Type B pancreatic cell (in vitro differentiated cells): ENCODE data around the gene MYH1. TPM values are rescaled to one million over a fixed set of nuclear protein-coding genes. Genes with fewer than 3 reads are reported as not detected.

Experiments used
- DNase-seq: peaks from one replicate; pipeline ENCODE4 v3.0.0; 2021; ENCODE audit warnings: mixed read lengths; ENCODE audit not compliant: unreplicated experiment; ENCODE audit errors: extremely low spot score
- H3K27ac Mint-ChIP-seq: 2 replicates; pipeline ENCODE4 v1.8.0; 2021; ENCODE audit warnings: mild to moderate bottlenecking, mixed read lengths
- H3K27me3 Mint-ChIP-seq: 2 replicates; pipeline ENCODE4 v1.8.0; 2021; ENCODE audit warnings: mixed read lengths
- H3K36me3 Mint-ChIP-seq: 2 replicates; pipeline ENCODE4 v1.8.0; 2021; ENCODE audit warnings: mixed read lengths
- H3K4me1 Mint-ChIP-seq: one replicate; pipeline ENCODE4 v1.8.0; 2021; ENCODE audit warnings: mixed read lengths; ENCODE audit not compliant: unreplicated experiment
- H3K4me3 Mint-ChIP-seq: 2 replicates; pipeline ENCODE4 v1.8.0; 2021; ENCODE audit warnings: mild to moderate bottlenecking, mixed read lengths
- H3K9me3 Mint-ChIP-seq: 2 replicates; pipeline ENCODE4 v1.8.0; 2021; ENCODE audit warnings: mixed read lengths
- long read RNA-seq: library from polyadenylated mRNA; unstranded; transcript quantifications from one replicate; pipeline ENCODE4 v2.0.0, GENCODE V29; 2020
- total RNA-seq: library from RNA; stranded (reverse); gene quantifications from 2 replicates; pipeline ENCODE4 v1.2.1, GENCODE V29; 2021; ENCODE audit warnings: low replicate concordance
- TF ChIP-seq, protein P1 (sequence below): fragments of 200-600 bp; sonication (generic); conservative IDR thresholded peaks from 2 replicates; pipeline ENCODE4 v1.5.0; 2021; ENCODE audit warnings: antibody characterized with exemption, mild to moderate bottlenecking

The MYH1 gene
- not detected in 2 replicates for total RNA-seq
- long read RNA-seq = 0 reads

DNA sequence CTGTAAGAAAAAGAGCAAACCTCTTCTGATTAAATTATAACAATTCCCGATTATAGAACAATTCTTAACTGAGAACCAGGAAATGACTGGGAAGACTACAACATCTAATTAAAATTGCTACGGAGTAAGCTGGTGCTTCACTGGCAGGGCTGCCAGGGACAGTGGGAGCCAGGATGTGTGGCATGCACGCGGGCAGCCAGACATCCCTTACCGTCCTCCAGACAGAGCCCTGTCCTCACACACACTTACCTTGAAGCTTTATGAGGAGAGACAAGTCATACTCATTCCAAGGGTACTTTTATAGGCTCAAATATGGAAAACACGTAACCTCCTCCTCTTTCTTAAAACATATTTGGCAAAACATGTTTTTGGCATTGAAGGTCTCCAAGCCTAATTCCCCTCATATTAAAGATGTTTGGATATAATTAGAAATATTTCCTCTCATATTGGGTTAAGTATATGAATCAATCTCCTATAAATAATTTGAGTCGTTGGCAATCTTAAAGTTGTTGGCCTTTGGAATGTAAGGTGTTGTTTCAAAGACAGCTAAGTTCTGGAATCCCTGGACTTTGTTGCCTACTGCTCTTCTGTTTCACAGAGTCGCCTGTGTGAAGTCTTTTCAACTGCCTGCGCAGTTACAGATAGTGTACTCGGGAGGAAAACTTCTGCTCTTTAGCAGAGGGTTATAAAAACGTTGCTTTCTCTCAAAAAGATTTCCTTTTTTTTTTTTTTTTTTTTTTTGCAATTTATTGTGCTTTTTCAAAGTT, at the start of gene MYH1:
TSS of gene MYH1 (minus strand) at position 272 of the 767 bp plus-strand sequence. CDS start 1,900 bp downstream, outside the sequence.
- TF ChIP-seq, protein P1, sequence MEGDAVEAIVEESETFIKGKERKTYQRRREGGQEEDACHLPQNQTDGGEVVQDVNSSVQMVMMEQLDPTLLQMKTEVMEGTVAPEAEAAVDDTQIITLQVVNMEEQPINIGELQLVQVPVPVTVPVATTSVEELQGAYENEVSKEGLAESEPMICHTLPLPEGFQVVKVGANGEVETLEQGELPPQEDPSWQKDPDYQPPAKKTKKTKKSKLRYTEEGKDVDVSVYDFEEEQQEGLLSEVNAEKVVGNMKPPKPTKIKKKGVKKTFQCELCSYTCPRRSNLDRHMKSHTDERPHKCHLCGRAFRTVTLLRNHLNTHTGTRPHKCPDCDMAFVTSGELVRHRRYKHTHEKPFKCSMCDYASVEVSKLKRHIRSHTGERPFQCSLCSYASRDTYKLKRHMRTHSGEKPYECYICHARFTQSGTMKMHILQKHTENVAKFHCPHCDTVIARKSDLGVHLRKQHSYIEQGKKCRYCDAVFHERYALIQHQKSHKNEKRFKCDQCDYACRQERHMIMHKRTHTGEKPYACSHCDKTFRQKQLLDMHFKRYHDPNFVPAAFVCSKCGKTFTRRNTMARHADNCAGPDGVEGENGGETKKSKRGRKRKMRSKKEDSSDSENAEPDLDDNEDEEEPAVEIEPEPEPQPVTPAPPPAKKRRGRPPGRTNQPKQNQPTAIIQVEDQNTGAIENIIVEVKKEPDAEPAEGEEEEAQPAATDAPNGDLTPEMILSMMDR = no peak
- Mint-ChIP-seq H3K27ac (no peak within 1 kb of the TSS), H3K4me3 (no peak within 1 kb of the TSS), H3K9me3 (no peaks in the 10 kb centered on the region), H3K36me3 (no peaks in the 10 kb centered on the region), H3K27me3 (peaks cover 15% of the 10 kb centered on the region), H3K4me1 (no peaks in the 10 kb centered on the region)
- DNase-seq = no peak

DNA sequence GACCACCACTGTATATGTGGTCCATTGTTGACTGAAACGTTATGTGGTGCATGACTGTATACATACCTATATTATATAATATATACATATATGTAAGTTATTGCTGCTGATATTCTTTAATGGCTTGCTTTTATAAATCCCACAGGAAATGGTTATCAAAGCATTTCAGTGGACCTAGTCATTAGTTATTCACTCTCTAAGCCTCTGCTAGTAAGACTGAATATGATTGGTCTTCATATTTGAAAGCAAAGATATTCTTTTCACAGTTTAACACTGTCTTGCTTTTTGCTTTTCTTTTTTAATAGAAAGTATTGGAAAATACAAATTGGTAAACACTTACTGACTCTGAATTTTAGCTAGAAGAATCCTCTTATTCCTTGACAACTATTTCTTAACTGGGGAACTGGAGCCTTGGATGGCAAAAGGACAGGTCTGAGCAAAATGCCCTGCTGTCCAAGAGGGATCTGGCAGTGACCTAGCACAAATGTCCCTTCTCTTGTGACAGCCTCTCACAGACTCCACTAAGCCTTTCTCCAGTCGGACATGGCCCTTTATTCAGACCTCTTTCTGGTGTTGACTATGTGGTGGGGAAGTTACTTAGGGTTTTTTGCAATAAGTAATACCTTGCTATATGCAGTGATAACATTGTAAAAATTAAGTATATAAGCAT, 45.8 kb upstream of the MYH1 start:
- no peaks in the 10 kb centered on the region for H3K4me1 Mint-ChIP-seq
- H3K9me3 Mint-ChIP-seq = no peaks in the 10 kb centered on the region
- TF ChIP-seq, protein P1 = no peak
- peaks cover 3% of the 10 kb centered on the region for H3K27me3 Mint-ChIP-seq
- no peak for DNase-seq
- H3K27ac Mint-ChIP-seq = no peak overlapping the region
- no peak overlapping the region for H3K4me3 Mint-ChIP-seq
- H3K36me3 Mint-ChIP-seq = no peaks in the 10 kb centered on the region

DNA sequence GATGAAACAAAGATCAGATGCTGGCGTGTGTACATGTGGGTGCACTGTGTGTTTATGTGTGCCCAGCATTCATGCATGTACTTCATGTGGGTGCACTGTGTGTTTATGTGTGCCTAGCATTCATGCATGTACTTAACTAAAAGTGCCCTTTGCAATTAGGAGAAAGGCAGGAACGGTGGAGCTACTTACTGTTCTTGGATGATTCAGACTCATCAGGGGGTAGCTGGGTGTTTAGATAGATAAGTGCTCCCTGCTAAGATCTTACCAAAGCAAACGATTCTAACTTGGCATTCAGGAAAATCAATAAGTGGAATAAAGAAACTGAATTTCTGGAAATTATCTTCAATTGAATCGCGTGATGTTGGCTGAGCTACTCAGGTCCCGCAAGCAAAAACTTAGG, 39.7 kb upstream of the MYH1 start:
- no peak overlapping the region for H3K4me3 Mint-ChIP-seq
- H3K36me3 Mint-ChIP-seq = no peaks in the 10 kb centered on the region
- no peaks in the 10 kb centered on the region for H3K4me1 Mint-ChIP-seq
- no peaks in the 10 kb centered on the region for H3K27me3 Mint-ChIP-seq
- H3K27ac Mint-ChIP-seq = no peak overlapping the region
- no peaks in the 10 kb centered on the region for H3K9me3 Mint-ChIP-seq
- TF ChIP-seq, protein P1 = no peak
- no peak for DNase-seq

DNA sequence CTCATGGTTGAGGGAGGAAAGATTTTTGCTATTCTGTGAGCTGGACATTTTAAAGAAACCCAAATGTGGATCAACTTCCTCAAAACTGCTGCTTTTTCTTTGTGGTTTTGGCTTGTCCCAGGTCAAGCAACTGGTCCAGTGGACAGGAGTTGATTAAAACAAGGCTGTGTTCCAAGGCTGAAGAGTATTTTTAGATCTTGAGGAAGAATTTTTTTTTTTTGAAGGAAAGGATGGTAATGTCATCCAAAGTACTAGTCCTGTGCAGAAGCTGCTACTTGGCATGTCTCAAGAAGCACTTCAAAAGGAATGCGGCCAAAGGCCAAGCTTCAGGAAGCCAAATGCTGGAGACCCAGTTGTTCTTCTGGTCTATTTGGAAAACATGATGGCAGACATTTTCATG, 39.1 kb upstream of the MYH1 start:
- Mint-ChIP-seq H3K4me3 (no peak overlapping the region), H3K9me3 (no peaks in the 10 kb centered on the region), H3K36me3 (no peaks in the 10 kb centered on the region), H3K27ac (no peak overlapping the region), H3K4me1 (no peaks in the 10 kb centered on the region), H3K27me3 (no peaks in the 10 kb centered on the region)
- TF ChIP-seq, protein P1 = no peak
- no peak for DNase-seq

DNA sequence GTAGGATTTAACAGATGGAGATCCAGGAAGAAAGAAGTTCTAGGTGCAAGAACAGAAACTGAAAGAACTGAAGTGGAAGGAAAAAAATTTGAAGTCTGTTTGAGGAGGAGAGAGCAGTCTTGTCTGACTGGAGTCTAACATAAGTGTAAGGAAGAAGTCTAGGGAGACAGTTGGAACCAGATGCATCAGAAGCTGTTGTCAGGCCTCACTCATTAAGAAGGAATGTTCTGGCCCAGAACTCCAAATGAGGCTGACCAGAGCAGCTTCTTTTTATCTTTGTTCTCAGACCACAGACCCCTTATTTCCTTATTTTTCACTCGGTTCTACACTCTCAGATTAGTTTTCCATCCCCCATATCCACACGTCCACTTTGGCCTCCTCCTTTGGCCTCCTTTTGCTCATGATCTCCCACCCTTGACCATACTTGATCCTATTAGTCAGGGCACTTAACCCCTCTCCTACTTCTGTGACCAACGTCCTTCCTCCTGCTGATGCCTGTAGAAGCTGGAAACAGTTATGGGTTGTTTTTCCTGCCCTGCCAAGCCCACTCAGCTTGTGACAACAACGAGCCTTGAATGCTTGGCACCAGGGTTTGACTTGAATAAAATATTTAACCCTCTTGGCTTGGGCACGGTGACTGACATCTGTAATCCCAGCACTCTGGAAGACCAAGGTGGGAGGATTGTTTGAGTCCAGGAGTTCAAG, 38.1 kb upstream of the MYH1 start:
- no peak overlapping the region for H3K4me3 Mint-ChIP-seq
- H3K4me1 Mint-ChIP-seq = no peaks in the 10 kb centered on the region
- no peak overlapping the region for H3K27ac Mint-ChIP-seq
- no peaks in the 10 kb centered on the region for H3K36me3 Mint-ChIP-seq
- TF ChIP-seq, protein P1 = no peak
- H3K9me3 Mint-ChIP-seq = no peaks in the 10 kb centered on the region
- peaks cover 4% of the 10 kb centered on the region for H3K27me3 Mint-ChIP-seq
- no peak for DNase-seq
